GM21390 (cell line): Measurements from ENCODE around the gene TIMM17B.

ENCODE experiments used
- ATAC-seq: cut with Tn5 transposase; IDR thresholded peaks from one replicate; pipeline ENCODE4 v1.9.1; 2021; ENCODE audit not compliant: unreplicated experiment

TIMM17B gene

DNA sequence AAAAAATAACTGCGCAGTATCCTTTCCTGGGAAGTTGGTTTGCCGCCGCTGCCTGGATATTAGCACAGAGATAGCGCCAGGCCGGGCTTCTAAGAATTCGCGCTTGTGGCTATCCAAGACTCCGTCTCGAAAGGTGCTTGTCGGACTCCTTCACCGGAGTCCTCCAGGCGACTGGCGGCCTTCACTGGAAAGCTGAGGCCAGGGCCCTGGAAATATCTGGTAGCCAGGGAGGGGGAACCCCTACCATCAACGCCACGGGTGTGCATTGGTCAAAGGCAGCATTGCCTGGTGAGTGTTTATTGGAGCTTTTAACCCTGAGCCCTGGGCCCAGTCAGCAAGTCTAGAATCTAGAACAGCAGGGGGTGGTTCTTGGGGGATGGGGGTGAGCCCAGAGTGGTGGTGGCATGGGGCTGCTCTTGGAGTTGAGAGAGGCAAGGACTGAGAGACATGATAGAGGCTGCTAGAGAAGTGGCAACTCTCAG, 21.8 kb upstream of the TIMM17B start:
- no peak for ATAC-seq

- ATAC-seq: peak; percentile 75
Measured at GRCh38 chrX:48918643-48919340, 21.2 kb upstream of the TIMM17B start, which contains the start of gene PIM2. TSS of gene PIM2 (minus strand) at chrX:48919024. CDS start at chrX:48918834, 190 bp downstream.

- no peak for ATAC-seq
Measured at GRCh38 chrX:48918301-48918642, 20.7 kb upstream of the TIMM17B start.

DNA sequence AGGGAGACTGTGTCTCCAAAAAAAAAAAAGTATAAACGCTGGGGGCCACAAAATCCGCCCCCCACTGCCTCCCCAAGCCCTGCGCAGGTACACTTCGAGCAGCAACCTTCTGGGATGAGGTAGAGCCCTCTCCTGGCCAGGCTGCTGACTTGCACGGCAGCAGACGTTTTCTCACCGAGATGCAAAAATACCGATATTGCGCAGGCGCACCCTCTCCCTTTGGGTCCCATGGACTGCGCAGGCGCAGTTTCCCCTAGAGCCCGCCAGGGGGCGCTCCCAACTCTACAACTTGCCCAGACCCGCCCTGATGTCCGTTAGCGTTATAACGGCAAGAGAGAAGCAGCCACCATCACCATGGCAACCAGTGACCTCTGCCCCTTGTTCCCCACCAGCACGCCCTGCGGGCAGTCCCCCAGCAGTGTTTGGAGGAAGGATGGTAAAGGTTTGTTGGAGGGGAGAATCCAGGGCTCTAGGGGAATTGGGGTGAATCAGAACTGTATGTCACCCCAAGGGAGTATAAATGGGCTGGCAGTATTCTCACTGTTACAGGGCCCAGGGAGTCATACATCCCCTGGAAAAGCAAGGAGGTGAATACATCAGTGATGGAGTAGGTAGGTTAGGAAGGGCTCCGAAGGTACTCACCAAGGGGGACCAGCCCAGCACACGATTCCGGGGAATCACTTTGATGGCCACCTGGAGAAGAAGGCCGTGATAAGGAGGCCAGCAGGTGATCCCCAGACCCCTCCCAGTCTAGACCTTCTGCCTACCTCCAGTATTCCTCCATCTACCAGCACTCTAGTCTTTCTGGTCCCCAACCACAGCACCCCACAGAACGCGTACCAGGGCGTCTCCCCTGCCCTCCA, 19.8 kb upstream of the TIMM17B start:
- ATAC-seq: peak; percentile 38

- no peak for ATAC-seq
Measured at GRCh38 chrX:48914593-48915493, 17.3 kb upstream of the TIMM17B start.

- ATAC-seq: no peak
Measured at GRCh38 chrX:48913605-48914366, 16.2 kb upstream of the TIMM17B start.

GRCh38 chrX:48911412-48912182, 14.0 kb upstream of the TIMM17B start, which contains the start of gene SLC35A2:
TSS of gene SLC35A2 (minus strand) at chrX:48911646. CDS start at chrX:48911636, 10 bp downstream.
- peak; percentile 69 for ATAC-seq

- ATAC-seq: no peak
Measured at GRCh38 chrX:48910926-48911411, 13.4 kb upstream of the TIMM17B start.

DNA sequence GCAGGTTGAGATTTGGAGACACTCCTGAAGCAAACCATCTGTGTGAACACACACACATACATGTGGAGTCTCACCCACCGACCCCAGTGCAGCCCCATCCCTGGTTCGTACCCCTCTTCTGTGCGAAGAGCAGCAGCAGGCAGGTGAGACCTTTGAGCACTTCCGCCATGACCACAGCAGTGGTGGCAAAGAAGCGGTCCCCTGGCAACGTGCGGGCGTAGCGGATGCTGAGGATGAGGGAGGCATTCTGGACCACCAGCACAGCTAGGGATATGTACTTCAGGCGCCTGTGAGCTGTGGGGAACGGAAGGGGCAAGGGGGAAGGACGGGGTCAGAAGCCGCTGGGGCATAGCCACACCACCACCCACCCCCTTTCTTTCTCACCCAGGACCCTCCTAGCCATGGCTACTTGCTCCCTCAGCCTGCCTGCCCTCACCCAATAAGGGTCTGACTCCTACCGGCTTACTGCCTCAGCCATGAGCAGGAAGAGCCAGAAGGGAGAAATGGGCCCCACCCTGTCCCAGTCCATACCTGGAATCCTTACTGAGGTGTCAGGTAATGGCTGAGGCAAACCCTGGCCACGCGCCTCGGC, 12.2 kb upstream of the TIMM17B start:
- ATAC-seq: no peak

DNA sequence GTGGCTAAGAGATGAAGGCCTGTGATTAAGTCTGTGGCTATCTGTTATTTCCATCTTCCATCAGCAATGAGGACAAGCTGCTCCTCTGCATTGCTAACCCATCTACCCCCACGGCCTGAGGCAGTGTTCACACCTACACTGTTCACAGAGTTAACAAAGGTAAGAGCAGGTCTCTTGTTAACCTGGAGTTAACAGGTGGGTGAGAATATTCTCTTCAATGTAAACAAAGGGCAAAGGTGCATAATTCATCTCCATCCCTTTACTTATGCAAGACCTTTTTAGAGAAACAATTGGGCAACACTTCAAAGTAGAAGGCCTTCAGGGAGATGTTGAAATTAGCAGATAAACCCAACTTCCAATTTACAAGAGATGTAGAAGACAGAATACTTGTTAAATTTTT, 11.0 kb upstream of the TIMM17B start:
- ATAC-seq: no peak

- ATAC-seq: no peak
Measured at GRCh38 chrX:48905090-48905790, 7.7 kb upstream of the TIMM17B start.

GRCh38 chrX:48904626-48905025, 7.1 kb upstream of the TIMM17B start:
- no peak for ATAC-seq

DNA sequence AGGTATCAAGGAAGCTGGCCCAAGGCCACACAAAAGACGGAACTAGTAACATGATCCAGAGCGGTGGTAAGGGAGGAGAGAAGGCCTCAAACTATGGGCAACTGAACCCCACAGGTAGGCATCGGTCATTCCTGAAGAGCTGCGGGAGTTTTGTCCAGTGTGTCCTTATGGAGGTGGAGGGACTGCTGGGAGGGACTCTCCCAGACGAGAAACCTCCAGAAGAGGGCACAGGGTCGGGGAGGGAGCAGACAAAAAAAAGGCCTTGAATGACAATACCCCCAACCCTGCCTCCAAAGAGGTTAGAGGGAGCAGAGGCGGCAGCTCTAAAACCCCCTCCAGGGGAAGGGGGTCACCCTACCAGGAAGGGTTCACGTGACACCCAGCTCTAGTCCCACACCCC, 6.6 kb upstream of the TIMM17B start:
- no peak for ATAC-seq

- ATAC-seq: no peak
Measured at GRCh38 chrX:48903290-48903689, 5.7 kb upstream of the TIMM17B start.

DNA sequence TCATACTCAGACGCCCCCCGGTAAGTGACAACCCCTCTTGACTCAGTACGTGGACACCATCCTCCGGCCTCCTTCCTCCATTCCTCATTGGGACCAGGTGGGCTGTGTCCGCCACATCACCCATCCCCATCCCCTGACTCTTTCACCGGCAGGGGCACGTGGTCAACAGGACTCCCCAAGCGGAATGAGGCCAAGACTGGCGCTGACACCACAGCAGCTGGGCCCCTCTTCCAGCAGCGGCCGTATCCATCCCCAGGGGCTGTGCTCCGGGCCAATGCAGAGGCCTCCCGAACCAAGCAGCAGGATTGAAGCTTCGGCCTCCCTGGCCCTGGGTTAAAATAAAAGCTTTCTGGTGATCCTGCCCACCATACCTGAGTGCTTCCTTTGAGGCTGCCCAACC, 5.2 kb upstream of the TIMM17B start:
- ATAC-seq: no peak

GRCh38 chrX:48902135-48902534, 4.6 kb upstream of the TIMM17B start:
- ATAC-seq: no peak

DNA sequence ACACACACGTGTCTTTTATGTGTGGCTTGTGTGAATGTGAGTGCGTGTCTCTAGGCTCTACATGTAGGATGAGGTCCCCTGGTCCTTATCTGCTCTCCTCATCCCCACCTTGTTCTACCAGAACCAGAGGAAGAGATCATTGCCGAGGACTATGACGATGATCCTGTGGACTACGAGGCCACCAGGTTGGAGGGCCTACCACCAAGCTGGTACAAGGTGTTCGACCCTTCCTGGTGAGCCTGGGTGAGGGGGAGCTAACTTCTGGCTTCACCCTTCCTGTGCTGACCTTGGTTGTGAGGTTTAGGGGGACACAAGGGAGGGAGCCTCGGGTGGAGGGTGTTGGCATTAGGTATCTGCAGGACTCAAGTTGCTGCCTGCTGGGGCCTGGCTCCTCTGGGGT, 3.5 kb upstream of the TIMM17B start:
- ATAC-seq: no peak

DNA sequence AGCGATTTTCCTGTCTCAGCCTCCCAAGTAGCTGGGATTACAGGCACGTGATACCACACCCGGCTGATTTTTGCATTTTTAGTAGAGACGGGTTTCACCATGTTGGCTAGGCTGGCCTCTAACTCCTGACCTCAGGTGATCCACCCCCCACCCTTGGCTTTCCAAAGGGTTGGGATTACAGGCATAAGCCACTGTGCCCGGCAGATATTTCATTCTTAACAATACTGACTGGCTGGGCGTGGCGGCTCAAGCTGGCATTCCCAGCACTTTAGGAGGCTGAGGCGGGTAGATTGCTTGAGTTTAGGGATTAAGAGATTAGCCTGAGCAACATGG, 1.5 kb upstream of the TIMM17B start:
- no peak for ATAC-seq
